Measurements from ENCODE around the gene GPR180. TPM values are rescaled to one million over a fixed set of nuclear protein-coding genes. Genes with fewer than 3 reads are reported as not detected.

Gene GPR180
- total and polyA plus RNA-seq, 10 of the 15 experiments (the other 5 are each of a cell fraction or from before 2014, with no cell fraction given), result 1.6 to 7.2 (median 5.3) TPM

DNA sequence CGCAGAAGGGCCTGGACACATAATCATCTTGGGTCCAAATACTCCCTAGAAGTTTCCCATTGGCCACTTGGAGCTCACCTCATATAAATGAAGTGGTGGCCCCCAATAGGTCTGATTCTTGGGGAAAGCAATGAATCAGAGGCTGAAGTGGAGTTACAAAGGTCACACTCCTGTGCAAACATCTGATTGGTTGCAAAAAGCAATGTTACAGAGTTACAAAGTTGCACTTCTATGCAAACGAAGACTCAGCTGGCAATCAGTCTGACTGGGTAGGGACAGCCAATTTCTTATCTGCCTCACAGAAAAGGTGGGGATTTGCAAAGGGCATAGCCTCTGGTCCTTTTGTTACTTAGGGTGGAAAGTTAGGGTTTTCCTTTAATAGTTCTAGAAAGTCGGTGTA lies 1.8 kb upstream of the GPR180 start:
- BruUV-seq (replicated peaks), result no TSS peak
- WGBS (ENCODE audit: insufficient coverage, insufficient replicate concordance, low lambda C conversion rate, missing lambda C conversion rate), result 96% methylated on average over 3 of the region's 3 CpGs
- CTCF ChIA-PET, result interaction anchor here (8.3 kb wide), 1 partner anchor 19 kb away, joined by 102 read pairs; no protein-coding TSS in a partner anchor
- TF ChIP-seq, protein P1, sequence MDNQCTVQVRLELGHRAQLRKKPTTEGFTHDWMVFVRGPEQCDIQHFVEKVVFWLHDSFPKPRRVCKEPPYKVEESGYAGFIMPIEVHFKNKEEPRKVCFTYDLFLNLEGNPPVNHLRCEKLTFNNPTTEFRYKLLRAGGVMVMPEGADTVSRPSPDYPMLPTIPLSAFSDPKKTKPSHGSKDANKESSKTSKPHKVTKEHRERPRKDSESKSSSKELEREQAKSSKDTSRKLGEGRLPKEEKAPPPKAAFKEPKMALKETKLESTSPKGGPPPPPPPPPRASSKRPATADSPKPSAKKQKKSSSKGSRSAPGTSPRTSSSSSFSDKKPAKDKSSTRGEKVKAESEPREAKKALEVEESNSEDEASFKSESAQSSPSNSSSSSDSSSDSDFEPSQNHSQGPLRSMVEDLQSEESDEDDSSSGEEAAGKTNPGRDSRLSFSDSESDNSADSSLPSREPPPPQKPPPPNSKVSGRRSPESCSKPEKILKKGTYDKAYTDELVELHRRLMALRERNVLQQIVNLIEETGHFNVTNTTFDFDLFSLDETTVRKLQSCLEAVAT (IDR thresholded peaks at IDR 0.05), result no peak
- TF ChIP-seq USF2 (IDR thresholded peaks at IDR 0.05; ENCODE audit: borderline replicate concordance, low read depth, low read length), result no peak
- no peak for TF ChIP-seq MEF2A (IDR thresholded peaks at IDR 0.05; ENCODE audit: insufficient read depth, low read depth, low read length)
- TF ChIP-seq BMI1 (IDR thresholded peaks at IDR 0.05; ENCODE audit: borderline replicate concordance), result no peak
- TF ChIP-seq ESRRA (IDR thresholded peaks at IDR 0.05; ENCODE audit: low read length), result no peak
- TF ChIP-seq, protein P2, sequence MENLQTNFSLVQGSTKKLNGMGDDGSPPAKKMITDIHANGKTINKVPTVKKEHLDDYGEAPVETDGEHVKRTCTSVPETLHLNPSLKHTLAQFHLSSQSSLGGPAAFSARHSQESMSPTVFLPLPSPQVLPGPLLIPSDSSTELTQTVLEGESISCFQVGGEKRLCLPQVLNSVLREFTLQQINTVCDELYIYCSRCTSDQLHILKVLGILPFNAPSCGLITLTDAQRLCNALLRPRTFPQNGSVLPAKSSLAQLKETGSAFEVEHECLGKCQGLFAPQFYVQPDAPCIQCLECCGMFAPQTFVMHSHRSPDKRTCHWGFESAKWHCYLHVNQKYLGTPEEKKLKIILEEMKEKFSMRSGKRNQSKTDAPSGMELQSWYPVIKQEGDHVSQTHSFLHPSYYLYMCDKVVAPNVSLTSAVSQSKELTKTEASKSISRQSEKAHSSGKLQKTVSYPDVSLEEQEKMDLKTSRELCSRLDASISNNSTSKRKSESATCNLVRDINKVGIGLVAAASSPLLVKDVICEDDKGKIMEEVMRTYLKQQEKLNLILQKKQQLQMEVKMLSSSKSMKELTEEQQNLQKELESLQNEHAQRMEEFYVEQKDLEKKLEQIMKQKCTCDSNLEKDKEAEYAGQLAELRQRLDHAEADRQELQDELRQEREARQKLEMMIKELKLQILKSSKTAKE (IDR thresholded peaks at IDR 0.05; ENCODE audit: low read depth, poor library complexity, severe bottlenecking), result no peak
- no peak for TF ChIP-seq ZNF24 (IDR thresholded peaks at IDR 0.05)
- TF ChIP-seq LARP7 (IDR thresholded peaks at IDR 0.05), result no peak
- TF ChIP-seq DPF2 (IDR thresholded peaks at IDR 0.05), result no peak
- TF ChIP-seq, protein P3, sequence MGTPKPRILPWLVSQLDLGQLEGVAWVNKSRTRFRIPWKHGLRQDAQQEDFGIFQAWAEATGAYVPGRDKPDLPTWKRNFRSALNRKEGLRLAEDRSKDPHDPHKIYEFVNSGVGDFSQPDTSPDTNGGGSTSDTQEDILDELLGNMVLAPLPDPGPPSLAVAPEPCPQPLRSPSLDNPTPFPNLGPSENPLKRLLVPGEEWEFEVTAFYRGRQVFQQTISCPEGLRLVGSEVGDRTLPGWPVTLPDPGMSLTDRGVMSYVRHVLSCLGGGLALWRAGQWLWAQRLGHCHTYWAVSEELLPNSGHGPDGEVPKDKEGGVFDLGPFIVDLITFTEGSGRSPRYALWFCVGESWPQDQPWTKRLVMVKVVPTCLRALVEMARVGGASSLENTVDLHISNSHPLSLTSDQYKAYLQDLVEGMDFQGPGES (IDR thresholded peaks at IDR 0.05), result no peak
- TF ChIP-seq ZBTB40 (IDR thresholded peaks at IDR 0.05; ENCODE audit: borderline replicate concordance), result no peak
- no peak for TF ChIP-seq IKZF1 (conservative IDR thresholded peaks at IDR 0.05)
- TF ChIP-seq PAX8 (IDR thresholded peaks at IDR 0.05), result no peak
- no peak for TF ChIP-seq POLR2AphosphoS5 (IDR thresholded peaks at IDR 0.05; ENCODE audit: low read length)
- no peak for TF ChIP-seq ZNF384 (IDR thresholded peaks at IDR 0.05; ENCODE audit: borderline replicate concordance, low read depth, low read length)

More for the DNA sequence above, 1.8 kb upstream of the GPR180 start:
- H3K36me3 ChIP-seq (ENCODE audit: control insufficient read depth in 2 of 2, insufficient read depth in 2 of 2, low read length in 1 of 2), result no peaks in the 10 kb centered on the region
- H3K4me1 ChIP-seq (ENCODE audit: control insufficient read depth, insufficient read depth, low read length), result peaks cover 6% of the 10 kb centered on the region; the same call in 1 of the 2 replicates
- H3K9ac ChIP-seq (ENCODE audit: control insufficient read depth, insufficient read depth, low read length), result no peak overlapping the region
- no peak for FAIRE-seq
- H3K9me3 ChIP-seq (replicated peaks; ENCODE audit: control insufficient read depth, insufficient read depth, low read length), result peaks cover 2% of the 10 kb centered on the region; the same call in 1 of the 3 replicates
- ChIA-PET POLR2A (no interaction called here), RAD21 (ENCODE audit: unreplicated experiment) (interaction anchor here (1.2 kb wide), 1 partner anchor 13 kb away, joined by 3 read pairs; no protein-coding TSS in a partner anchor), SMC1A (ENCODE audit: uncharacterized antibody, unreplicated experiment) (interaction anchor here (1.0 kb wide), 1 partner anchor 50 kb away, joined by 3 read pairs; no protein-coding TSS in a partner anchor)
- no peak for DNase-seq (ENCODE audit: low read depth, low spot score)
- in situ Hi-C loops (cut with MboI) (no loop called here), intact Hi-C loops (cut with micrococcal nuclease; ENCODE audit: unreplicated experiment) (no loop called here)
- ATAC-seq, result no peak
- H3K4me3 ChIP-seq, result no peak overlapping the region
- H4K20me1 ChIP-seq (ENCODE audit: control insufficient read depth, insufficient read depth), result no peaks in the 10 kb centered on the region
- no peak overlapping the region for H3K4me2 ChIP-seq (ENCODE audit: control insufficient read depth, insufficient read depth)
- peaks cover 28% of the 10 kb centered on the region for H3K79me2 ChIP-seq (ENCODE audit: control insufficient read depth, insufficient read depth, low read length)
- no peaks in the 10 kb centered on the region for H3K27me3 ChIP-seq (replicated peaks in 1 of 2; ENCODE audit: control insufficient read depth in 2 of 2, insufficient read depth in 2 of 2, low read length in 1 of 2)
- no peak overlapping the region for H3K27ac ChIP-seq (ENCODE audit: control insufficient read depth, insufficient read depth)
- H2AFZ ChIP-seq (ENCODE audit: control insufficient read depth, low read depth, low read length), result no peak overlapping the region
